ENCODE data around the gene VPS29.
"Not testable (repeated sequence)": the region's sequence is repeated elsewhere in the genome, so short reads cannot be mapped to it uniquely, and the experiment has no call there.

The VPS29 gene

GRCh38 chr12:110501752-110502738, at the start of gene VPS29, which contains the start of gene RAD9B:
Gene VPS29, minus strand, starts transcription at chr12:110502111. Its CDS starts 60 bp downstream, at chr12:110502051.
Gene RAD9B, plus strand, starts transcription at chr12:110502331. Its CDS starts 7 bp downstream, at chr12:110502338.
- no CpG with 5 or more reads among the region's 61 CpGs for WGBS (ENCODE audit: insufficient coverage, insufficient read length)

GRCh38 chr12:110550981-110551380, 49.1 kb upstream of the VPS29 start:
- Histone ChIP-seq H3K27ac (ENCODE audit: low read length) (no peak overlapping the region), H3K4me3 (ENCODE audit: low read length) (no peak overlapping the region), H3K9me3 (ENCODE audit: control insufficient read depth, insufficient read depth, low read length) (no peaks in the 10 kb centered on the region), H3K27me3 (ENCODE audit: control insufficient read depth, insufficient read depth, low read length) (no peaks in the 10 kb centered on the region), H3K4me1 (ENCODE audit: control insufficient read depth, insufficient read depth, low read length) (no peaks in the 10 kb centered on the region), H3K36me3 (ENCODE audit: control insufficient read depth, insufficient read depth, low read length) (no peaks in the 10 kb centered on the region)
- no CpG with 5 or more reads among the region's 4 CpGs for WGBS (ENCODE audit: insufficient coverage, insufficient read length)
- DNase-seq (ENCODE audit: low read depth, low spot score): no peak

More at GRCh38 chr12:110501752-110502738, at the start of gene VPS29, which contains the start of gene RAD9B:
- H3K27me3 ChIP-seq (ENCODE audit: control insufficient read depth, insufficient read depth, low read length): no peaks in the 10 kb centered on the region; the same call in 1 of the 2 replicates
- no peaks in the 10 kb centered on the region for H3K36me3 ChIP-seq (ENCODE audit: control insufficient read depth, insufficient read depth, low read length)
- H3K4me1 ChIP-seq (ENCODE audit: control insufficient read depth, insufficient read depth, low read length): no peaks in the 10 kb centered on the region
- peak within 1 kb of the TSS; percentile 77 for H3K4me3 ChIP-seq (ENCODE audit: low read length)
- H3K27ac ChIP-seq (ENCODE audit: low read length): no peak within 1 kb of the TSS
- H3K9me3 ChIP-seq (ENCODE audit: control insufficient read depth, insufficient read depth, low read length): no peaks in the 10 kb centered on the region
- DNase-seq (ENCODE audit: low read depth, low spot score): peak; percentile 96

GRCh38 chr12:110549716-110550115, 47.8 kb upstream of the VPS29 start:
- no peaks in the 10 kb centered on the region for H3K36me3 ChIP-seq (ENCODE audit: control insufficient read depth, insufficient read depth, low read length)
- H3K9me3 ChIP-seq (ENCODE audit: control insufficient read depth, insufficient read depth, low read length): no peaks in the 10 kb centered on the region
- H3K27me3 ChIP-seq (ENCODE audit: control insufficient read depth, insufficient read depth, low read length): no peaks in the 10 kb centered on the region
- H3K27ac ChIP-seq (ENCODE audit: low read length): no peak overlapping the region
- no peak for DNase-seq (ENCODE audit: low read depth, low spot score)
- H3K4me1 ChIP-seq (ENCODE audit: control insufficient read depth, insufficient read depth, low read length): no peaks in the 10 kb centered on the region
- WGBS (ENCODE audit: insufficient coverage, insufficient read length): no CpG with 5 or more reads among the region's 2 CpGs
- no peak overlapping the region for H3K4me3 ChIP-seq (ENCODE audit: low read length)

GRCh38 chr12:110548678-110549077, 46.8 kb upstream of the VPS29 start:
- WGBS (ENCODE audit: insufficient coverage, insufficient read length): no CpG with 5 or more reads among the region's 7 CpGs
- Histone ChIP-seq H3K4me1 (ENCODE audit: control insufficient read depth, insufficient read depth, low read length) (no peaks in the 10 kb centered on the region), H3K27ac (ENCODE audit: low read length) (no peak overlapping the region), H3K9me3 (ENCODE audit: control insufficient read depth, insufficient read depth, low read length) (no peaks in the 10 kb centered on the region), H3K36me3 (ENCODE audit: control insufficient read depth, insufficient read depth, low read length) (no peaks in the 10 kb centered on the region), H3K4me3 (ENCODE audit: low read length) (no peak overlapping the region), H3K27me3 (ENCODE audit: control insufficient read depth, insufficient read depth, low read length) (no peaks in the 10 kb centered on the region)
- DNase-seq (ENCODE audit: low read depth, low spot score): no peak

- H3K36me3 ChIP-seq (ENCODE audit: control insufficient read depth, insufficient read depth, low read length): no peaks in the 10 kb centered on the region; the same call in 1 of the 2 replicates
- no CpG with 5 or more reads among the region's 2 CpGs for WGBS (ENCODE audit: insufficient coverage, insufficient read length)
- H3K4me3 ChIP-seq (ENCODE audit: low read length): no peak overlapping the region
Measured at GRCh38 chr12:110547090-110547489, 45.2 kb upstream of the VPS29 start.

GRCh38 chr12:110546339-110546738, 44.4 kb upstream of the VPS29 start:
- Histone ChIP-seq H3K4me1 (ENCODE audit: control insufficient read depth, insufficient read depth, low read length) (no peaks in the 10 kb centered on the region), H3K27me3 (ENCODE audit: control insufficient read depth, insufficient read depth, low read length) (no peaks in the 10 kb centered on the region), H3K4me3 (ENCODE audit: low read length) (no peak overlapping the region), H3K27ac (ENCODE audit: low read length) (no peak overlapping the region), H3K9me3 (ENCODE audit: control insufficient read depth, insufficient read depth, low read length) (no peaks in the 10 kb centered on the region), H3K36me3 (ENCODE audit: control insufficient read depth, insufficient read depth, low read length) (no peaks in the 10 kb centered on the region; the same call in 1 of the 2 replicates)
- DNase-seq (ENCODE audit: low read depth, low spot score): no peak
- no CpG with 5 or more reads among the region's 3 CpGs for WGBS (ENCODE audit: insufficient coverage, insufficient read length)

More at GRCh38 chr12:110547090-110547489, 45.2 kb upstream of the VPS29 start:
- no peak for DNase-seq (ENCODE audit: low read depth, low spot score)
- H3K4me1 ChIP-seq (ENCODE audit: control insufficient read depth, insufficient read depth, low read length): no peaks in the 10 kb centered on the region
- H3K9me3 ChIP-seq (ENCODE audit: control insufficient read depth, insufficient read depth, low read length): no peaks in the 10 kb centered on the region
- no peaks in the 10 kb centered on the region for H3K27me3 ChIP-seq (ENCODE audit: control insufficient read depth, insufficient read depth, low read length)
- H3K27ac ChIP-seq (ENCODE audit: low read length): no peak overlapping the region

GRCh38 chr12:110545812-110546211, 43.9 kb upstream of the VPS29 start:
- H3K4me3 ChIP-seq (ENCODE audit: low read length): no peak overlapping the region
- H3K27me3 ChIP-seq (ENCODE audit: control insufficient read depth, insufficient read depth, low read length): no peaks in the 10 kb centered on the region
- no peaks in the 10 kb centered on the region for H3K9me3 ChIP-seq (ENCODE audit: control insufficient read depth, insufficient read depth, low read length)
- WGBS (ENCODE audit: insufficient coverage, insufficient read length): no CpG with 5 or more reads among the region's 10 CpGs
- H3K36me3 ChIP-seq (ENCODE audit: control insufficient read depth, insufficient read depth, low read length): no peaks in the 10 kb centered on the region; the same call in 1 of the 2 replicates
- no peak overlapping the region for H3K27ac ChIP-seq (ENCODE audit: low read length)
- no peak for DNase-seq (ENCODE audit: low read depth, low spot score)
- no peaks in the 10 kb centered on the region for H3K4me1 ChIP-seq (ENCODE audit: control insufficient read depth, insufficient read depth, low read length)

GRCh38 chr12:110545259-110545658, 43.3 kb upstream of the VPS29 start:
- not testable (repeated sequence) for H3K4me3 ChIP-seq (ENCODE audit: low read length); H3K4me1 ChIP-seq (ENCODE audit: control insufficient read depth, insufficient read depth, low read length); H3K27ac ChIP-seq (ENCODE audit: low read length); H3K36me3 ChIP-seq (ENCODE audit: control insufficient read depth, insufficient read depth, low read length); DNase-seq (ENCODE audit: low read depth, low spot score); H3K9me3 ChIP-seq (ENCODE audit: control insufficient read depth, insufficient read depth, low read length); H3K27me3 ChIP-seq (ENCODE audit: control insufficient read depth, insufficient read depth, low read length)
- no CpG with 5 or more reads among the region's 4 CpGs for WGBS (ENCODE audit: insufficient coverage, insufficient read length)

GRCh38 chr12:110543965-110544364, 42.1 kb upstream of the VPS29 start:
- no peak overlapping the region for H3K4me3 ChIP-seq (ENCODE audit: low read length)

GRCh38 chr12:110543252-110543959, 41.5 kb upstream of the VPS29 start:
- peaks cover 2% of the 10 kb centered on the region; the same call in 1 of the 2 replicates for H3K36me3 ChIP-seq (ENCODE audit: control insufficient read depth, insufficient read depth, low read length)
- no peak for DNase-seq (ENCODE audit: low read depth, low spot score)
- no peaks in the 10 kb centered on the region for H3K27me3 ChIP-seq (ENCODE audit: control insufficient read depth, insufficient read depth, low read length)
- no peaks in the 10 kb centered on the region for H3K9me3 ChIP-seq (ENCODE audit: control insufficient read depth, insufficient read depth, low read length)
- no peak overlapping the region for H3K4me3 ChIP-seq (ENCODE audit: low read length)
- H3K27ac ChIP-seq (ENCODE audit: low read length): no peak overlapping the region
- WGBS (ENCODE audit: insufficient coverage, insufficient read length): no CpG with 5 or more reads among the region's 7 CpGs
- H3K4me1 ChIP-seq (ENCODE audit: control insufficient read depth, insufficient read depth, low read length): no peaks in the 10 kb centered on the region

More at GRCh38 chr12:110543965-110544364, 42.1 kb upstream of the VPS29 start:
- Histone ChIP-seq H3K27ac (ENCODE audit: low read length) (no peak overlapping the region), H3K4me1 (ENCODE audit: control insufficient read depth, insufficient read depth, low read length) (no peaks in the 10 kb centered on the region), H3K27me3 (ENCODE audit: control insufficient read depth, insufficient read depth, low read length) (no peaks in the 10 kb centered on the region), H3K9me3 (ENCODE audit: control insufficient read depth, insufficient read depth, low read length) (no peaks in the 10 kb centered on the region), H3K36me3 (ENCODE audit: control insufficient read depth, insufficient read depth, low read length) (no peaks in the 10 kb centered on the region; the same call in 1 of the 2 replicates)
- no CpG with 5 or more reads among the region's 4 CpGs for WGBS (ENCODE audit: insufficient coverage, insufficient read length)
- DNase-seq (ENCODE audit: low read depth, low spot score): no peak
